ENCODE data around the gene IMMP2L. TPM values are rescaled to one million over a fixed set of nuclear protein-coding genes. Genes with fewer than 3 reads are reported as not detected.

IMMP2L gene
- total and polyA plus RNA-seq, 2 experiments from 2014 or later = 10.1 to 10.4 TPM

DNA sequence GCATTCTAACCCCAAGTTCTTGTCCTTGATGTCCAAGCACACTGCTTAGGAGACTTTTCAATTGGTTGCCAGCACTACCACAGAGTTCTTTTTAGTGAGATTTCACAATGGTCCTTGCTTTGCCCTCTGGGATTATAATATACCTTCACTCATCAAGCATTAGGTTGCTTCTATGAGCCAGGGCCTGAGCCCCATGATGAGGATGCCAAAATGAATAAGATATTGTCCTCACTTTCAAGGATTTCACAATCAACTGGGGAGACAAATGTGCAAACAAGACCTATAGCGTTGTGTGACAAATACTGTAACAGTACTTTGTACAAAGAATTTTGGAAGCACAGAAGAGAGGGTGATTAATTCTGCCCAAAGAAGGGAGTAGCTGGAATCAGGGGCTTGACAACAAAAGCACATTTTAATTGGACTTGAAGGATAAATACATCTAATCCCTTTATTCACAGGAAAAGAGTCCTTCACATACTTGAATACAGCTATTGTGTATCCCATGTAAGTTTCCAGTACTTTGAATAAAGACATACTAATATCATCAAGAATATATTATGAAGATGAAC is 734.9 kb downstream of the IMMP2L start:
- Histone ChIP-seq H3K27me3 (replicated peaks; ENCODE audit: insufficient read depth) (no peaks in the 10 kb centered on the region), H3K4me2 (ENCODE audit: unreplicated experiment) (no peak overlapping the region), H3K4me3 (no peak overlapping the region), H3K36me3 (ENCODE audit: low read depth) (no peaks in the 10 kb centered on the region), H4K20me1 (ENCODE audit: insufficient read depth) (no peaks in the 10 kb centered on the region), H3K9me2 (ENCODE audit: insufficient read depth) (no peaks in the 10 kb centered on the region), H3K27ac (no peak overlapping the region), H3F3A (ENCODE audit: insufficient read depth) (no peaks in the 10 kb centered on the region), H3K4me1 (ENCODE audit: insufficient read depth) (no peaks in the 10 kb centered on the region), H3K9ac (no peak overlapping the region), H3K79me2 (ENCODE audit: insufficient read depth) (no peaks in the 10 kb centered on the region), H3K9me3 (ENCODE audit: low read depth) (no peaks in the 10 kb centered on the region), H2AFZ (no peak overlapping the region)
- in situ Hi-C loops (cut with MboI) = no loop called here
- WGBS, 2 experiments (ENCODE audit: low coverage in 1 of 2, low lambda C conversion rate in 2 of 2, missing lambda C conversion rate in 2 of 2) = 83 to 95% methylated on average over 1 of the region's 1 CpG
- TF ChIP-seq EZH2 (IDR thresholded peaks at IDR 0.05; ENCODE audit: insufficient read depth, poor library complexity, severe bottlenecking) (no peak), EZH2phosphoT487 (IDR thresholded peaks at IDR 0.05; ENCODE audit: insufficient read depth, low read depth) (no peak)
- no peak for DNase-seq

DNA sequence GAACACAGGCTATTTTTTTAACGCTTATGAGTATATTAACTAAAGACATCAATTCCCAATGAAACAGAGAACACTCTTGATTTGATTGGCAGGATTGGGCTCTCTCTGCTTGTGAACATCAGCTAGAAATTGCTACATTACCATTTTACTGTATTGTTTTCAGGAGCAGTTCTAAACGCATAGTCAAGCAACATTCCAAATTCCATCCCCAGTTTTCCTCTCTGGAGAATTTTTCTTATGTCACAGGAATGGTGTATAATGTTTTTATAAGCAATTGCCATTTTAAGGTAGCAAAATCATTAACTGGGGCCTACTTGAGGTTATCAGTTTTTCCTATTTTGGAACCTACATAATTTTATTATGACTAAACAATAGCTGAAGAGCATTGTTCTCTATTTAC is 748.3 kb downstream of the IMMP2L start:
- no peak overlapping the region for H3K27ac ChIP-seq
- no peak for DNase-seq
- H4K20me1 ChIP-seq (ENCODE audit: insufficient read depth) = no peaks in the 10 kb centered on the region
- H3K9me3 ChIP-seq (ENCODE audit: low read depth) = no peaks in the 10 kb centered on the region
- H3K4me1 ChIP-seq (ENCODE audit: insufficient read depth) = no peaks in the 10 kb centered on the region
- no peak overlapping the region for H3K9ac ChIP-seq
- TF ChIP-seq EZH2 (IDR thresholded peaks at IDR 0.05; ENCODE audit: insufficient read depth, poor library complexity, severe bottlenecking) (no peak), EZH2phosphoT487 (IDR thresholded peaks at IDR 0.05; ENCODE audit: insufficient read depth, low read depth) (no peak)
- in situ Hi-C loops (cut with MboI) = no loop called here
- H3K79me2 ChIP-seq (ENCODE audit: insufficient read depth) = no peaks in the 10 kb centered on the region
- H2AFZ ChIP-seq = no peak overlapping the region
- no peaks in the 10 kb centered on the region for H3K27me3 ChIP-seq (replicated peaks; ENCODE audit: insufficient read depth)
- H3K4me3 ChIP-seq = no peak overlapping the region
- no peaks in the 10 kb centered on the region for H3F3A ChIP-seq (ENCODE audit: insufficient read depth)
- no peaks in the 10 kb centered on the region; the same call in 1 of the 2 replicates for H3K9me2 ChIP-seq (ENCODE audit: insufficient read depth)
- H3K4me2 ChIP-seq (ENCODE audit: unreplicated experiment) = no peak overlapping the region
- 66 to 78% methylated on average over 2 of the region's 2 CpGs for WGBS, 2 experiments (ENCODE audit: low coverage in 1 of 2, low lambda C conversion rate in 2 of 2, missing lambda C conversion rate in 2 of 2)
- H3K36me3 ChIP-seq (ENCODE audit: low read depth) = no peaks in the 10 kb centered on the region

DNA sequence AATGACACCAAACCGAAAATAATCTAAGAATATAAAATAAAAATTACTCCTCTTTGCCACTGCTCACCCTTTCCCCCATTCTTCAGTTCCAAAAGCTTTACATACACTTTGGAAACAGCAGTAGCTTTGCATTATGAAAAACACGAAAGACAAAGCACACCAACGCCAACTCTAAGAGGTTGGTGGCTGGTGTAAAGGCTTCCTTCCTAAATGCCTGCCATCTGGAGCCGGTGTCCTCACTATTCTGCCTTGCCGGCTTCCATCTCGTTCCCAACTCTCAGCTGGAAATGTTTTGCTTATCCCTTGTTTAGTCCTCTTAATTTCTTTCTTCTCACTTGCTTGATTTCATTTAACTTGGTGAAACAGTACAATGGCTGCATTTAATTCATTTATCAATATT is 752.5 kb downstream of the IMMP2L start:
- Histone ChIP-seq H4K20me1 (ENCODE audit: insufficient read depth) (no peaks in the 10 kb centered on the region), H3F3A (ENCODE audit: insufficient read depth) (no peaks in the 10 kb centered on the region), H3K4me1 (ENCODE audit: insufficient read depth) (no peaks in the 10 kb centered on the region), H3K9me3 (ENCODE audit: low read depth) (no peaks in the 10 kb centered on the region), H3K9me2 (ENCODE audit: insufficient read depth) (no peaks in the 10 kb centered on the region; the same call in 1 of the 2 replicates), H3K36me3 (ENCODE audit: low read depth) (no peaks in the 10 kb centered on the region), H2AFZ (no peak overlapping the region), H3K27ac (no peak overlapping the region), H3K9ac (no peak overlapping the region), H3K79me2 (ENCODE audit: insufficient read depth) (no peaks in the 10 kb centered on the region), H3K4me3 (no peak overlapping the region), H3K27me3 (replicated peaks; ENCODE audit: insufficient read depth) (no peaks in the 10 kb centered on the region), H3K4me2 (ENCODE audit: unreplicated experiment) (no peak overlapping the region)
- TF ChIP-seq EZH2 (IDR thresholded peaks at IDR 0.05; ENCODE audit: insufficient read depth, poor library complexity, severe bottlenecking) (no peak), EZH2phosphoT487 (IDR thresholded peaks at IDR 0.05; ENCODE audit: insufficient read depth, low read depth) (no peak)
- in situ Hi-C loops (cut with MboI) = no loop called here
- no peak for DNase-seq
- WGBS, 2 experiments (ENCODE audit: low coverage in 1 of 2, low lambda C conversion rate in 2 of 2, missing lambda C conversion rate in 2 of 2) = 30 to 36% methylated on average over 6 of the region's 6 CpGs

DNA sequence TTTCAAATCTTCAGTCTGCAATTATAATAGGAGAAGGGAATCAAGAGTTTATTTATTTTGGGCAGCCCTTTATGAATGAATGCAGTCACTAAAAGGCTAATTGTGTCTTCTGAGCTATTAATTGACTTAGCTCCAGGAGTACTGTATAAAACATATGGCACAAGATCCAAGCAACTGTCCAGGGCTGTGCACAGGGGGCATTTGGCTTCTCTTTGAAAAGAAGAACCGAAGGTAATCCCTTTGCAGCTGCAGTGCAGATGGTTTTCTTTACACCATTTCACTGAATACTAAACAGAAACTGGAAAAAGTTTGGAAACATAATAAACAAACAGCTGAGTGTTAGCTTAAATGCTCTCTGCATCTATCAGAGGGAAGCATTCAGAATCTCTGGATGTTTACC is 753.9 kb downstream of the IMMP2L start:
- H3K9me3 ChIP-seq (ENCODE audit: low read depth) = no peaks in the 10 kb centered on the region
- in situ Hi-C loops (cut with MboI) = no loop called here
- H3K9ac ChIP-seq = no peak overlapping the region
- no peaks in the 10 kb centered on the region; the same call in 1 of the 2 replicates for H3K9me2 ChIP-seq (ENCODE audit: insufficient read depth)
- no peaks in the 10 kb centered on the region for H3K36me3 ChIP-seq (ENCODE audit: low read depth)
- no peak overlapping the region for H2AFZ ChIP-seq
- H3F3A ChIP-seq (ENCODE audit: insufficient read depth) = no peaks in the 10 kb centered on the region
- H3K4me3 ChIP-seq = no peak overlapping the region
- no peaks in the 10 kb centered on the region for H3K79me2 ChIP-seq (ENCODE audit: insufficient read depth)
- TF ChIP-seq EZH2 (IDR thresholded peaks at IDR 0.05; ENCODE audit: insufficient read depth, poor library complexity, severe bottlenecking) = no peak
- TF ChIP-seq EZH2phosphoT487 (IDR thresholded peaks at IDR 0.05; ENCODE audit: insufficient read depth, low read depth) = no peak
- H3K27me3 ChIP-seq (replicated peaks; ENCODE audit: insufficient read depth) = no peaks in the 10 kb centered on the region
- H4K20me1 ChIP-seq (ENCODE audit: insufficient read depth) = no peaks in the 10 kb centered on the region
- no peak overlapping the region for H3K4me2 ChIP-seq (ENCODE audit: unreplicated experiment)
- WGBS, 2 experiments (ENCODE audit: low coverage in 1 of 2, low lambda C conversion rate in 2 of 2, missing lambda C conversion rate in 2 of 2) = 61 to 65% methylated on average over 1 of the region's 1 CpG
- no peak for DNase-seq
- H3K27ac ChIP-seq = no peak overlapping the region
- no peaks in the 10 kb centered on the region for H3K4me1 ChIP-seq (ENCODE audit: insufficient read depth)

Data from GM23248 (cell line).